Hepatic stellate cell (primary cell): ENCODE data around the gene PIAS1.
"Not testable (repeated sequence)": the region's sequence is repeated elsewhere in the genome, so short reads cannot be mapped to it uniquely, and the experiment has no call there.

Source experiments
- DNase-seq: peaks from one replicate; pipeline ENCODE4 v3.0.0; 2011; ENCODE audit warnings: low spot score

Gene PIAS1

GRCh38 chr15:68053701-68054627 is at the start of gene PIAS1:
Gene PIAS1, plus strand, starts transcription at chr15:68054315. Its CDS starts 12 bp downstream, at chr15:68054327.
- peak; percentile 94 for DNase-seq

GRCh38 chr15:68007642-68008041 is 46.5 kb upstream of the PIAS1 start:
- DNase-seq = not testable (repeated sequence)

DNA sequence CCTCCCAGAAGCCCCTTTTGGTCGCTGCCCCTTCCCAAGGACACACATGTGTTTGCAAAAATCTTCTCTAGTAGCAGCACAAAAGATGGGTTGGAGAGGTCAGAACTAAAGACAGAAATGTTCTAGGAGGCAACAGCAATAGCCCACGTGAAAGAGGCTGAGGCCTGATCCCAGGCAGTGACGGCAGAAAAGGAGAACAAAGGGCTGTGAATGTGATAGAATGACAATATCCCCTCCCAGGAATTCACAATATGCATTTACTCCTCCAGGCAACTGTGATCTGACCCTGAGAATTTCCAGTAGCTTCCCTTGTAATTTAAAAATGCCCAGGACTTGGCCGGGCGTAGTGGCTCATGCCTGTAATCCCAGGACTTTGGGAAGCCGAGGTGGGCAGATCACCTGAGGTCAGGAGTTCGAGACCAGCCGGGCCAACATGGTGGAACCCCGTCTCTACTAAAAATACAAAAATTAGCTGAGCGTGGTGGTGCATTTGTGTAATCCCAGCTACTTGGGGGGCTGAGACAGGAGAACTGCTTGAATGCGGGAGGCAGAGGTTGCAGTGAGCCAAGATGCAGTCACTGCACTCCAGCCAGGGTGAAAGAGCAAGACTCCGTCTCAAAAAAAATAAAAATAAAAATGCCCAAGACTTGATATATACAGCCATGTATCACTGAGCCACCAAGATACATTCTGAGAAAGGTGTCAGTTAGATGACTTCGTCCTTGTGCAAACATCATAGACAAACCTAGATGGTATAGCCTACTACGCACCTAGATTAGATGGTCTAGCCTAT is 43.6 kb upstream of the PIAS1 start:
- no peak for DNase-seq

- no peak for DNase-seq
Measured at GRCh38 chr15:68012911-68013310, 41.2 kb upstream of the PIAS1 start.

GRCh38 chr15:68014219-68014618 is 39.9 kb upstream of the PIAS1 start:
- no peak for DNase-seq

DNA sequence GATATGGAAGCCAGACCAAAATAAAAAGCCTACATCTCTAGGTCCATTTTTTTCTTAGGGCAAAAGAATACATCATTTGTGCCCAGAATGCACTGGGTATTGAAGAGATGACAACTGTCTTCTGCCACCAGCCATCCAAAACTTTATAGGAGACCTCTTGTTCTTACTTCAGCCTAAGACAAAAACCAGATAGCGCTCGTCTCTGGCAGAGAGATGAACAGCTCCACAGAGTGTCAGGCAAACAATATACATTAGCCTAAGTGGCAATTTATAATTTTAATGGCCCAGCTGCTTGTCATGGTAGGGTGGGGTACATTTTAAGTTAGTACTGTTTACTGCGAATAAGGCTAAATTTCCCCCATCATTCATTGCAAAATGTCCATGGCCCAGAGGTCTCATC is 38.9 kb upstream of the PIAS1 start:
- DNase-seq = no peak

GRCh38 chr15:68017201-68017600 is 36.9 kb upstream of the PIAS1 start:
- no peak for DNase-seq

DNA sequence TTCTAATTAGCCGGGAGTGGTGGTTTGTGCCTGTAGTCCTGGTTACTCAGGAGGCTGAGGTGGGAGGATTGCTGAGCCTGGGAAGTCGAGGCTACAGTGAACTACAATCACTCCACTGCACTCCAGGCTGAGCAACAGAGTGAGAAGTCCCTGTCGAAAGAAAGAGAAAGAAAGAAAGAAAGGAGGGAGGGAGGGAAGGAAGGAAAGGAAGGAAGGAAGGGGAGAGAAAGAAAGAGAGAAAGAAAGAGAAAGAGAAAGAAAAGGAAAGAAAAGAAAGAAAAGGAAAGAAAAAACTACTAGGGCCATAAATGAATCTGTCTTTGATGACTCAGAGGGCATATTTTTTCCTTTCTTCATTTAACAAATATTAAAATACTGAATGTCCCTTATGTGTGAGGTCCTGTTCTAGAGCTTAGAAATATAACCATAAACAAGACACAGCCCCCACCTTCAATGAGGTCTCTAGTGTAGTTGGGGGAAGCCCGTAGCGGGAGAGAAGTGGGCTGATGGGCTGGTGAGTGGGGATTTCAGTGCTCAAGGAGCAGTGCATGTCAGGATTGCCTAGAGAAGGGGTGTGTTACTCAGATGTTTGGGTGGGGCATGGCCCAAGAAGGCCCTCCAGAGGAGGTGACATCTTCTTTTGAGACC is 35.2 kb upstream of the PIAS1 start:
- no peak for DNase-seq

GRCh38 chr15:68019814-68020525 is 34.1 kb upstream of the PIAS1 start:
- DNase-seq = no peak

GRCh38 chr15:68020685-68021084 is 33.4 kb upstream of the PIAS1 start:
- no peak for DNase-seq

- no peak for DNase-seq
Measured at GRCh38 chr15:68022061-68022460, 32.1 kb upstream of the PIAS1 start.

DNA sequence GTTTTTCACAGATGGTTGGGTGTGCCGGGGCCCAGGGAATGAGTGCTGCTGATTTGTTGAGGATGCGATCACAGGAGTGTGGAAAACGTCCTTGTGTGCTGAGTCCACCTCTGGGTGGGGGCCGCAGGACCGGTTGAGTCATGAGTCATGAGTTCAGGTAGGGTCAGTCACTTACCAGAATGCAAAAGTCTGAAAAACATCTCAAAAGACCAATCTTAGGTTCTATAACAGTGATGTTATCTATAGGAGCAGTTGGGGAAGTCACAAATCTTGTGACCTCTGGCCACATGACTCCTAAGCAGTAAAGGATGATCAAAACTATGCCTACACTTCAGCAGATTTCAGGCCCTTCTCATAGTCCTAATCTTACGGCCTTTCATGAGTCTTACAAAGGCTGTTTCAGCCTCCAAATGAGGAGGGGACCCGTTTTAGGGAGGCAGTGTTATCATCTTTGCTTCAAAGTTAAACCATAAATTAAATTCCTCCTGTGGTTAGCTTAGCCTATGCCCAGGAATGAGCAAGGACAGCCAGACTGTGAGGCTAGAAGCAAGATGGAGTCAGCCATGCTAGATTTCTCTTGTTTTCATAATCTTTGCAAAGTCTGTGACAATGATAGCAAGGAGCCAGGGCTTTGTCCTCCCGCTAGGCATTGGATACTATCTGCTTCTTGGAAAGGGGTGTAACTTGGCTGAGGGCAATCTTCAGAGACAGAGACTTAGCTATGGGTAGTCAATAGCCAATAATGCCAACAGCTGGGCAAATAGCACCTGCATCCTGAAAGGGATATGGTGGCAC is 30.6 kb upstream of the PIAS1 start:
- DNase-seq = no peak

DNA sequence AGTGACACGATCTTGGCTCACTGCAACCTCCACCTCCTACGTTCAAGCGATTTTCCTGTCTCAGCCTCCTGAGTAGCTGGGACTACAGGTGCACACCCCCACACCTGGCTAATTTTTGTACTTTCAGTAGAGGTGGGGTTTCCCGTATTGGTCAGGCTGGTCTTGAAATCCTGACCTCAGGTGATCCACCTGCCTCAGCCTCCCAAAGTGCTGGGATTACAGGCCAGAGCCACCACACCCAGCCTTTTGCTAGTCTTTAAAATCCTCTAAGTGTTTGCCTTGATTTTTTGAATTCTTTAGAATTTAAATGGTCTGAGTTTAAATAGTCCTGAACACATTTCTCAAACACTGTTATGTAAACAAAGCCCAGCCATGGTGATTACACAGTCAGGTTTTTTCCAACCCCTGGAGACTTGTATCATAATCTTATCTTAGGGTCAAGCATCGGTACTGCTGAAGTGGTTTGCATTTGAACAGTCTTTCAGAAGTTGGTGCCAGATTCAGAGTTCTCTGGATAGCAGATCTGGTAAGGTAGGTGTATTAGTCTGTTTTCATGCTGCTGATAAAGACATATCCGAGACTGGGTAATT is 28.2 kb upstream of the PIAS1 start:
- no peak for DNase-seq

- DNase-seq = no peak
Measured at GRCh38 chr15:68027388-68027787, 26.7 kb upstream of the PIAS1 start.

GRCh38 chr15:68028137-68028887 is 25.8 kb upstream of the PIAS1 start:
- DNase-seq = no peak

GRCh38 chr15:68028888-68029207 is 25.3 kb upstream of the PIAS1 start:
- DNase-seq = no peak

DNA sequence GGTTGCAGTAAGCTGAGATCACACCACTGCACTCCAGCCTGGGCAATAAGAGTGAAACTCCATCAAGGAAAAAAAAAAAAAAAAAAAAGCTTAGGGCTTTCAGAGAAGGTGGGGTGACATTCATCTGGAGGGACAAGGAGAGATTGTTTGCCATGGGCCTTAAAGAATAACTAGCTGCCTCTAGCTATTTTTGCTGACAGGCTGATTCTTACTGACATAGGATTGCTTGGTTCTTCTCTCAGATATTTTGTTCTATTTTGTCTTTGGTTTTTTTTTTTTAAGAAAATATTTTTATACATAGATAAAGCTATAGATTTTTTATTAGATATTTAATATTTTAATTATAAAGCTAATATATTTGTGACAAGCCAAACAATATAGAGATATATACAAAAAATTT is 24.2 kb upstream of the PIAS1 start:
- DNase-seq = no peak

GRCh38 chr15:68031404-68031803 is 22.7 kb upstream of the PIAS1 start:
- DNase-seq = no peak

DNA sequence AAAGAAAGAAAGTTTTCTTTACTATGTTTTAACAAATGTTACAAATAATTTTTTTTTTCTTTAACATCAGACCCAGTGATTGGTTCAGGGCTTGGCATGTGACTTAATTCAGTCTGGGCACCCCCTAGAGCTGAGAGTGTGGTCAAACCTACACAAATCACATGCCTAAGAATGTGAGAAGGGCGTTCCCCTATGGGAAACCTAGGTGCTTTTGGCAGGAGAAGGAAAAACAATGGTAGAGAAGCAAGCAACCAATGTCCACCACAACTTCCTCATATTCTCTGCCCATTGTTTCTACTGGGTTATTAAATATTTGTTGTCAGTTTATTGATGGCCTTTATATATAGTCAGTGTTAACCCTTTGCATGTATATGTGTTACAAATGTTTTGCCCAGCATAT is 21.4 kb upstream of the PIAS1 start:
- DNase-seq = no peak

GRCh38 chr15:68034081-68034480 is 20.0 kb upstream of the PIAS1 start:
- DNase-seq = no peak
